GM18858 (cell line): ENCODE data around the gene TTYH2.

Experiments used
- ATAC-seq: cut with Tn5 transposase; IDR thresholded peaks from one replicate; pipeline ENCODE4 v1.9.1; 2021; ENCODE audit not compliant: unreplicated experiment

TTYH2 gene

GRCh38 chr17:74282587-74283370, 69.4 kb downstream of the TTYH2 start:
- ATAC-seq, result no peak

- no peak for ATAC-seq
Observed at GRCh38 chr17:74283371-74283673, 70.0 kb downstream of the TTYH2 start.

GRCh38 chr17:74287031-74287602, 73.7 kb downstream of the TTYH2 start:
- ATAC-seq, result no peak

- ATAC-seq, result peak; percentile 65
Observed at GRCh38 chr17:74288785-74289184, 75.4 kb downstream of the TTYH2 start.

GRCh38 chr17:74289688-74290087, 76.3 kb downstream of the TTYH2 start:
- ATAC-seq, result no peak

- no peak for ATAC-seq
Observed at GRCh38 chr17:74290340-74290739, 77.0 kb downstream of the TTYH2 start.

- no peak for ATAC-seq
Observed at GRCh38 chr17:74292495-74292894, 79.1 kb downstream of the TTYH2 start.

GRCh38 chr17:74295625-74296547, 82.5 kb downstream of the TTYH2 start:
- no peak for ATAC-seq

GRCh38 chr17:74296548-74296936, 83.2 kb downstream of the TTYH2 start:
- no peak for ATAC-seq

GRCh38 chr17:74297941-74298340, 84.6 kb downstream of the TTYH2 start:
- no peak for ATAC-seq

GRCh38 chr17:74298778-74299177, 85.4 kb downstream of the TTYH2 start:
- no peak for ATAC-seq

GRCh38 chr17:74299226-74300009, 86.0 kb downstream of the TTYH2 start:
- no peak for ATAC-seq

- no peak for ATAC-seq
Observed at GRCh38 chr17:74303305-74303704, 89.9 kb downstream of the TTYH2 start.

GRCh38 chr17:74304184-74304583, 90.8 kb downstream of the TTYH2 start:
- no peak for ATAC-seq

GRCh38 chr17:74305865-74306654, 92.7 kb downstream of the TTYH2 start:
- ATAC-seq, result no peak

- no peak for ATAC-seq
Observed at GRCh38 chr17:74307984-74308773, 94.8 kb downstream of the TTYH2 start.

- ATAC-seq, result no peak
Observed at GRCh38 chr17:74309902-74310301, 96.5 kb downstream of the TTYH2 start.
